Tibial artery (tissue), 4 donors: Measurements from ENCODE around the gene NFIX.

Source experiments
- DNase-seq, 2 donors: peaks; one replicate each; pipeline ENCODE4 v3.0.0-alpha.2; 2019
- H3K27ac ChIP-seq, 2 donors: fragments of 200-600 bp; sonication (generic) in 1 of 2; 1 replicate in 1 of 2; 2 replicates in 1 of 2; pipeline ENCODE4 v1.5.1; 2018 to 2019; ENCODE audit warnings: mild to moderate bottlenecking in 1 of 2
- H3K27me3 ChIP-seq, 2 donors: fragments of 200-600 bp; sonication (generic) in 1 of 2; one replicate each; pipeline versions ENCODE4 v1.5.1 to v1.6.0; 2016 to 2019
- H3K36me3 ChIP-seq, 3 donors: fragments of 200-600 bp; sonication (generic) in 2 of 3; one replicate each; pipeline ENCODE4 v1.5.1; 2016 to 2019; ENCODE audit warnings: mild to moderate bottlenecking in 2 of 3
- H3K4me1 ChIP-seq, 4 donors: fragments of 200-600 bp; sonication (generic) in 2 of 4; 1 replicate in 3 of 4; 2 replicates in 1 of 4; pipeline ENCODE4 v1.5.1; 2016 to 2019
- H3K4me3 ChIP-seq, 2 donors: fragments of 200-600 bp; sonication (generic) in 1 of 2; 1 replicate in 1 of 2; 2 replicates in 1 of 2; pipeline ENCODE4 v1.5.1; 2018 to 2019; ENCODE audit warnings: mild to moderate bottlenecking in 2 of 2
- H3K9me3 ChIP-seq, 3 donors: fragments of 200-600 bp; sonication (generic) in 1 of 3; one replicate each; pipeline ENCODE4 v1.5.1; 2016 to 2019
- CTCF ChIP-seq, 2 experiments: fragments of 200-600 bp in 1 of 2; fragments of 450-650 bp in 1 of 2; IDR thresholded peaks; one replicate each; pipeline ENCODE4 v1.5.1; 2017 to 2019; ENCODE audit warnings: antibody characterized with exemption in 2 of 2, mild to moderate bottlenecking in 1 of 2, moderate library complexity in 1 of 2
- intact Hi-C: fragments of 100-400 bp; cut with DNase I; formaldehyde crosslinking; loops from one replicate; pipeline ENCODE4 v1.15.0; 2023; ENCODE audit warnings: low total_unique reads

The NFIX gene

GRCh38 chr19:13040232-13040947 lies 45.1 kb downstream of the NFIX start:
- TF ChIP-seq CTCF (IDR thresholded peaks at IDR 0.05), result no peak
- no peaks in the 10 kb centered on the region for H3K27me3 ChIP-seq
- H3K9me3 ChIP-seq, result no peaks in the 10 kb centered on the region
- peaks cover 4 to 99% (median 95%) of the 10 kb centered on the region in 4 donors for H3K4me1 ChIP-seq
- DNase-seq, result peak in 1 of 2 donors; percentile 87
- H3K36me3 ChIP-seq, result no peaks in the 10 kb centered on the region
- peak overlapping the region; percentile 88 to 99 for H3K27ac ChIP-seq
- intact Hi-C loops, result no loop called here
- peak overlapping the region in 1 of 2 donors; percentile 1 for H3K4me3 ChIP-seq

GRCh38 chr19:13040948-13041292 lies 45.6 kb downstream of the NFIX start:
- DNase-seq, result no peak
- intact Hi-C loops, result no loop called here
- Histone ChIP-seq H3K36me3 (no peaks in the 10 kb centered on the region), H3K9me3 (no peaks in the 10 kb centered on the region), H3K4me1 (peaks cover 4 to 99% (median 95%) of the 10 kb centered on the region in 4 donors), H3K27ac (peak overlapping the region; percentile 88 to 99), H3K27me3 (no peaks in the 10 kb centered on the region), H3K4me3 (peak overlapping the region in 1 of 2 donors; percentile 1)
- no peak for TF ChIP-seq CTCF (IDR thresholded peaks at IDR 0.05)

- peaks cover 4 to 99% (median 94%) of the 10 kb centered on the region in 4 donors for H3K4me1 ChIP-seq
- DNase-seq, result no peak
- no peaks in the 10 kb centered on the region for H3K9me3 ChIP-seq
- no peaks in the 10 kb centered on the region for H3K36me3 ChIP-seq
- no peak for TF ChIP-seq CTCF (IDR thresholded peaks at IDR 0.05)
- H3K4me3 ChIP-seq, result no peak overlapping the region
- intact Hi-C loops, result no loop called here
- H3K27ac ChIP-seq, result peak overlapping the region; percentile 88 to 99
- H3K27me3 ChIP-seq, result no peaks in the 10 kb centered on the region
These were observed 47.3 kb downstream of the NFIX start for GRCh38 chr19:13042443-13043130.

- H3K9me3 ChIP-seq, result no peaks in the 10 kb centered on the region
- H3K27me3 ChIP-seq, result no peaks in the 10 kb centered on the region
- H3K36me3 ChIP-seq, result no peaks in the 10 kb centered on the region
- H3K27ac ChIP-seq, result peak overlapping the region; percentile 88 to 99
- DNase-seq, result no peak
- H3K4me1 ChIP-seq, result peaks cover 0 to 99% (median 92%) of the 10 kb centered on the region in 4 donors
- no peak overlapping the region for H3K4me3 ChIP-seq
- intact Hi-C loops, result no loop called here
- TF ChIP-seq CTCF (IDR thresholded peaks at IDR 0.05), result no peak
These were observed 48.0 kb downstream of the NFIX start for GRCh38 chr19:13043285-13043684.

GRCh38 chr19:13044231-13044836 lies 49.1 kb downstream of the NFIX start:
- intact Hi-C loops, result no loop called here
- TF ChIP-seq CTCF (IDR thresholded peaks at IDR 0.05), result no peak
- Histone ChIP-seq H3K36me3 (no peaks in the 10 kb centered on the region), H3K27ac (peak overlapping the region; percentile 88 to 99), H3K4me3 (no peak overlapping the region), H3K9me3 (no peaks in the 10 kb centered on the region), H3K4me1 (peaks cover 0 to 98% (median 82%) of the 10 kb centered on the region in 4 donors), H3K27me3 (no peaks in the 10 kb centered on the region)
- no peak for DNase-seq
